GM21447 (cell line): ENCODE data around the gene SLC12A7.

Source experiments
- ATAC-seq: cut with Tn5 transposase; IDR thresholded peaks from one replicate; pipeline ENCODE4 v1.9.1; 2021; ENCODE audit not compliant: unreplicated experiment

SLC12A7 gene

GRCh38 chr5:1141834-1142233 is 30.0 kb upstream of the SLC12A7 start:
- ATAC-seq: no peak

DNA sequence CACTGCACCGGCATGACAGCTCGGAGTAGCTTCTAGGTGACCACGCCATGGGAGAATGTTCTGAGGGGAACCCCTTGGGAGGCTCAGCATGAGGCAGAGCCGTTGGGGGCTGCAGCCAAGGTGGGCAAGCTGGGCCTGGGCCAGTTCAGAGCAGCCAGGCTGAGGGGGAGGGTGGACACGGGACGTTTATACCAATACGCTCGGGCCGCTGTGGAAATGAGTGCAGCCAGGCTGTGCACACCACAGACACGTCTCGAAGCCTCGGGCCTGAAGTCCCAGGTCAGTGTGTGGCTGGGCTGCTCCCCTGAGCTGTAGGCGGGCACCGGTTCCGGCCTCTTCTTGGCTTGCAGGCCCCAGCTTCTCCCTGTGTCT is 28.9 kb upstream of the SLC12A7 start:
- ATAC-seq: no peak

DNA sequence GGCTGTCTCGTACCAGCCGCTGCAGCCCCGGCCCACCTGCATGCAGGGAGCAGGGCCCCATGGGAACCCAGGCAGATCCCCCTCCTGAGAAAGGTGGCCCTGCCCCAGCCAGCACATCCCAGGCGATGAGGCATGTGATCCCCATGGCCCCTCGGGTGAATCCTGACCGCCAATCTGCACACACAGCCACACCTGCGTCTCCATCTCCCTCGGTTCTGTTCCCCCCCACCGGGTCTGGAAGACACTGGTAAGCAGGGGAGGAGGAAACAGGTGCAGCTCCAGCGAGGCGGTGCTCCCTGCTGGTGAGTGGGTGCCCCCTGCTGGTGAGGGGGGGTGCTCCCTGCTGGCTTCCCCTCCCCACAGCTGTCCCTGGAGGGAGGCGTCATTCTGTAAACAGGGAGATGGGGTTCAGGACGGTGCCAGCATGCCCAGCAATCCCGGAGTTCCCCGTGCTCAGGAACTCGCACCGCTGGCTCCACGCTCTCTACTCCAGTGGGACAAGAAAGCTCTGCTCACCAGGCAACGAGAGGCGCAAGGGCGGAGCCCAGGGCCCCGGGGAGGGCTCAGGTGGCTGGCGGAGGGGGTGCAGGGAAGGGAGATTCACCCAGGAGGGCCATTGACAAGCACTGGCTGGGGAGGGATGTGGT is 28.4 kb upstream of the SLC12A7 start:
- ATAC-seq: peak; percentile 83

GRCh38 chr5:1139331-1140170 is 27.7 kb upstream of the SLC12A7 start:
- ATAC-seq: no peak

- no peak for ATAC-seq
These were observed 26.8 kb upstream of the SLC12A7 start for GRCh38 chr5:1138445-1139245.

- ATAC-seq: no peak
These were observed 25.9 kb upstream of the SLC12A7 start for GRCh38 chr5:1137567-1138444.

DNA sequence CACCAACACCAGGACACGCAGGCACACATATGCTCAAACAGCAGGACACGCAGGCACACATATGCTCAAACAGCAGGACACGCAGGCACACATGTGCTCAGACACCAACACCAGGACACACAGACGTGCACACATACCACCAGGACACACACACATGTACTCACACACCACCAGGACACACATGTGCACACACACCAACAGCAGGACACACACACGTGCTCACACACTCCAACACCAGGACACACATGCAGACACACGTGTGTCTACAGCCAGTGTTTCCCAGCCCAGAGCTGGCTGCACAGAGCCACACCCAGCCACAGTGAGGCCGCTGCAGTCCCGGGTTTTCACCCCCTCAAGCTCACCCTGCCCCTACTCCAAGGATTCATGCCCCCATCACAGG is 25.0 kb upstream of the SLC12A7 start:
- ATAC-seq: no peak

DNA sequence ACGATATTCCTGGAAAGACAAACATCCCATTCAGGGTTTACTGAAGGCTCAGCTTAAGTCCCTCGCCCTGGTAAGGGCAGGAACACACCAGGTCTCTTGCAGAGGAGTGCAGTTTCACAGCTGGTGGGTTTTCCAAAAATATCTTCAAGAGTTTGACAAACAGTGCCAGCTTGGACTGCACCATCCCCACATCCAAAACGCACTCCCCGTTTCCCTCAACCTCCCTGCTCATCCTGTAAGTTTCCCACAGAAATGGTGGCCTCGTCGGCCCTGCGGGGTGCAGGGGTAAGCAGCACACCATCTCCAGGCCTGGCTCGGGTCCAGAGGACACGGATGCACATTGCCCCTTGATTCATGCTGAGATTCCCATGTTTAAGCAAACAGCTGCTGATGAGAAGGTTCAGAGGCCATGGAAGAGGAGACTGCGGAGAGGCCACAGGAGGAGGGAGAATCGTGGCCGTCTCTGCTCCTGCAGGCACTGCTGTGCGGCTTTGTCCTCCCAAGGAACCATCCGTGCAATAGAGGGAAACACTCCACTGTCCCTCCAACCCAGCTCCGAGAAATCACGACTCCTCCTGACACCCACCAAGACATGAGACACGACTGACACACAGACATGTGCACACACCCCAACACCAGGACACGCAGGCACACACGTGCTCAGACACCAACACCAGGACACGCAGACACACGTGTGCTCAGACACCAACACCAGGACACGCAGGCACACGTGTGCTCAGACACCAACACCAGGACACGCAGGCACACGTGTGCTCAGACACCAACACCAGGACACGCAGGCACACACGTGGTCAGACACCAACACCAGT is 24.0 kb upstream of the SLC12A7 start:
- ATAC-seq: no peak

GRCh38 chr5:1134478-1134877 is 22.6 kb upstream of the SLC12A7 start:
- peak; percentile 76 for ATAC-seq

DNA sequence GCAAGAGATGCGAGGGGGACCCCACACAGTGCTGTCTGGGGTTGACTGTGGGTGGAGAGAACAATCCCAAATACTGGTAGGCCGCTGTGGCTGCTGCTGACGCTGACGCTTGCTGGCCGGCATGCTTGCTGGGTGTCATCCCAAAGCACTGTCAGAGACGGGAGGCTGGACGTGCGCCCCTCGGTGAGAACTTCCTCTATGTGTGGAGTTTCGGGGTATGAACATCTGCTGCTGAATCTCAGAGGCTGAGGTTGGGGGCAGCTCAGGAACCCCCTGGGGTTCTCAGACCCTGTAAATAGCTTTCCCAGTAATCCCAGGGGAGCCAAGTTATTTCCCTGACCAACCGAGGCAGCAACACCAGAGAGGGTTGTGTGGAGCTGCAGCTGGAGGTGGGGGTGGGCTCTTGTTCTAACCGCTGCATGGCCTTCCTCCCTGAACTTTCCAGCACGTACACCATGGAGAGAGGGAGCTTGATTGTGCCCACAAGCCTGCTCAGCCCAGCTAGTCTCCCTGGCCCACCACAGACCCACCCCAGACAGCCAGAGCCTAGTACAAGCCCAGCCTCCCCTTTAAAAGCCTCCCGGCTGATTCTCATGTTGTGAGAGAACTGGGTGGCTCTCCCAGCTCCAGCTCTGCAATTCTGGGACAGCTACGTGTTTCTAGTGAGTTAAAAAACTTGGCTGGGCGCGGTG is 21.8 kb upstream of the SLC12A7 start:
- peak; percentile 46 for ATAC-seq

- no peak for ATAC-seq
These were observed 21.2 kb upstream of the SLC12A7 start for GRCh38 chr5:1133108-1133507.

- ATAC-seq: no peak
These were observed 20.7 kb upstream of the SLC12A7 start for GRCh38 chr5:1132570-1132969.

DNA sequence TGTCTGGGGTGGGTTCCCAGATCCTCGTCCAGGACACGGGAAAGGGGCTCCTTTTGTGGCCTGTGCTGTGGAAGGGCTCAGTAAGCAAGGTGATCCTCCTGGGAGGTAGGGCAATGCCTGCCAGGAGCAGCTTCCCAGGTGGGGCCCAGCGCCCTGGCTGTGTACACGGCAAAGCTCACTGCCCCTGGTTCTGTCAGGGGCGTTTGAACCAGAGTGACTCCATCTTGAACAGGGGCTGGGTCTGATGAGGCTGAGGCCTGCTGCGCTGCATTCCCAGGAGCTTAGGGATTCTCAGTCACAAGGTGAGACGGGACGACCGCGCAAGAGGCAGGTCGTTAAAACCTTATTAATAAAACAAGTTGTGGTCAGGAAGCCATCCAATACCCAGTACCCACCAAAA is 19.9 kb upstream of the SLC12A7 start:
- no peak for ATAC-seq

- no peak for ATAC-seq
These were observed 19.3 kb upstream of the SLC12A7 start for GRCh38 chr5:1131191-1131621.

DNA sequence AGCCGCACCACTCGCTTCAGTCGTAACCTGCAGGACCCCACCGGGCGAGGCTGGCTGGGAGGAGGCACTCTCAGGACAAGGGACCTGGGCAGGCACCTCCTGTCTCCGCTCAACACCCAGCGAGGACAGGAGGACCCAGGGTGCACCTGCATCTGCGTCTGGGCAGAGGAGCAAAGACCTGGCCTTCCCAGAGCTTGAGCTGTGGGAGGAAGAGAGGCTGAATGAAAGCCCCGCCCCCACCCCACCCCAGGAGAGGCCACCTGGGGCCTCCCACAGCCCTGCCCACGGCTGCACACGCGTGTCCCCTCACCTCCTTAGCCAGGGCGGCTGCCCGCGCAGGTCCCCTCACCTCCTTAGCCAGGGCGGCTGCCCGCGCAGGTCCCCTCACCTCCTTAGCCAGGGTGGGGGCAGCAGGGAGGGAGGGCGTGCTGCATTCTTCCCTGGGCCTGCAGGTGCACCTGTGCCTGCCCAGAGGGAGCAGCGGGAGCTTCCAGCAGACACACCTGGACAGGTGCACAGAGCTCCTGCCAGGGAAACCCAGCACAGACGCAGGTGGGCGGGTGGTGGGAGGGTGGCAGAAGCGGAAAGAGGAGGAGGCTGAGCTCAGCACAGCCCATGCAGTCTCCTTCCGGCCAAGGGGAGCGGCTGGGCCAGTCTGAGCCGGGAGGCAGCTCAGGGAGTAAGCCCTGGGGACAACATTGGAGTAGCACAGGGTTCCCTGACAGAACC is 18.5 kb upstream of the SLC12A7 start:
- ATAC-seq: no peak

DNA sequence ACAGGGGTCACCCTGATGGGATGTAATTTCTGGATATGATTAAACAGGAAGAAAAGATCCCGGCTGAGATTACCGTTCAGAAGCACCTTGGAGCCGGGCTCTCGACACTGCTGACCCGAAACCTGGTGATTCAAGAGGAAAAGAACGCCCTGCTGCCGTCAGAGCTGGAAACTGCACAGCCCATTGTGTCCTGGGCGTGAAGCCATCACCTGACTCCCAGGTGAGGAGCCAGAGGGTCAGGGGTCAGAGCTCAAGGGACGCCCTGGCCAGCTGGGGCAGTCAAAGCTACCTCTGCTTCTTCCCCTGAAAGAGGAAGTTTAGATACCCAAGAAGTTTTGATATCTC is 17.8 kb upstream of the SLC12A7 start:
- no peak for ATAC-seq

GRCh38 chr5:1128977-1129710 is 17.3 kb upstream of the SLC12A7 start:
- no peak for ATAC-seq
